Measurements from ENCODE around the gene CCDC158. TPM values are rescaled to one million over a fixed set of nuclear protein-coding genes. Genes with fewer than 3 reads are reported as not detected.

CCDC158 gene
- total RNA-seq, 1 donor, result 0.36 TPM

DNA sequence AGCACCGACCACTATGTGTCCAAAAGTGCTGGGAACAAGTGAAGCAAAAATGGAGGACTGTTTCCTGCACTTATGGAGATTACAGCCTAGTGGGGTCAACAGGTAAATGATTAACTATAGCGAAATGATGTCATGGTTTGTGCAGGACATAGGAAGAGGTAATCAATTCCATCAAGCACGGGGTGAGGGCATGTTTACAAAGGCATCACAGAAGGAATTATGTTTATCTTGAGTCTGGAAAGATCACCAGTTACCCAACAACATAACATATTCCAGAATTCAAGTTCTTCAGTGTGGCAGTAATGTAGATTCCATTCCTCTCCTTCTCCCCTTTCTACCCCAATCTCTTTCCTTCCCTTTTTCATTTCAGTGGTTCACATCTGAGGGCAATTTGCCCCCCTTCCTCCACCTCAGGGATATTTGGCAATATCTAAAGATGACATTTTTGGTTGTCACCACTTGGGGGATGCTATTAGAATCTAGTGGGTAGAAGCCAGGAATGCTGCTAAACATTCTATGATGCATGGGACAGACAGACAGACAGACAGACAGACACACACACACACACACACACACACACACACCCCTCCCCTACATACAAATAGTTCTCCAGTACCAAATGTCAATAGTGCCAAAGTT is 145.3 kb downstream of the CCDC158 start:
- H2AFZ ChIP-seq (ENCODE audit: low read length), result no peak overlapping the region
- no peak overlapping the region for H3K4me3 ChIP-seq (ENCODE audit: insufficient read depth, low read length)
- DNase-seq (ENCODE audit: insufficient read length, low spot score, missing footprints), result no peak
- no peaks in the 10 kb centered on the region for H3K9me3 ChIP-seq (ENCODE audit: low read depth, low read length)
- peaks cover 15% of the 10 kb centered on the region for H3K27me3 ChIP-seq (ENCODE audit: insufficient read depth, low read length)
- TF ChIP-seq, protein P1, sequence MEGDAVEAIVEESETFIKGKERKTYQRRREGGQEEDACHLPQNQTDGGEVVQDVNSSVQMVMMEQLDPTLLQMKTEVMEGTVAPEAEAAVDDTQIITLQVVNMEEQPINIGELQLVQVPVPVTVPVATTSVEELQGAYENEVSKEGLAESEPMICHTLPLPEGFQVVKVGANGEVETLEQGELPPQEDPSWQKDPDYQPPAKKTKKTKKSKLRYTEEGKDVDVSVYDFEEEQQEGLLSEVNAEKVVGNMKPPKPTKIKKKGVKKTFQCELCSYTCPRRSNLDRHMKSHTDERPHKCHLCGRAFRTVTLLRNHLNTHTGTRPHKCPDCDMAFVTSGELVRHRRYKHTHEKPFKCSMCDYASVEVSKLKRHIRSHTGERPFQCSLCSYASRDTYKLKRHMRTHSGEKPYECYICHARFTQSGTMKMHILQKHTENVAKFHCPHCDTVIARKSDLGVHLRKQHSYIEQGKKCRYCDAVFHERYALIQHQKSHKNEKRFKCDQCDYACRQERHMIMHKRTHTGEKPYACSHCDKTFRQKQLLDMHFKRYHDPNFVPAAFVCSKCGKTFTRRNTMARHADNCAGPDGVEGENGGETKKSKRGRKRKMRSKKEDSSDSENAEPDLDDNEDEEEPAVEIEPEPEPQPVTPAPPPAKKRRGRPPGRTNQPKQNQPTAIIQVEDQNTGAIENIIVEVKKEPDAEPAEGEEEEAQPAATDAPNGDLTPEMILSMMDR (IDR thresholded peaks at IDR 0.05; ENCODE audit: extremely low read depth, low read depth, low read length), result no peak
- no peaks in the 10 kb centered on the region for H4K20me1 ChIP-seq (ENCODE audit: insufficient read depth, low read length)
- H3K4me1 ChIP-seq (ENCODE audit: insufficient read depth, low read length), result no peaks in the 10 kb centered on the region
- no peaks in the 10 kb centered on the region for H3K36me3 ChIP-seq (ENCODE audit: insufficient read depth, low read length)
- H3K27ac ChIP-seq (ENCODE audit: low read depth, low read length), result no peak overlapping the region
- no peaks in the 10 kb centered on the region for H3K79me2 ChIP-seq (ENCODE audit: insufficient read depth, low read length)
- no peak overlapping the region for H3K4me2 ChIP-seq (ENCODE audit: insufficient read depth, low read length)

DNA sequence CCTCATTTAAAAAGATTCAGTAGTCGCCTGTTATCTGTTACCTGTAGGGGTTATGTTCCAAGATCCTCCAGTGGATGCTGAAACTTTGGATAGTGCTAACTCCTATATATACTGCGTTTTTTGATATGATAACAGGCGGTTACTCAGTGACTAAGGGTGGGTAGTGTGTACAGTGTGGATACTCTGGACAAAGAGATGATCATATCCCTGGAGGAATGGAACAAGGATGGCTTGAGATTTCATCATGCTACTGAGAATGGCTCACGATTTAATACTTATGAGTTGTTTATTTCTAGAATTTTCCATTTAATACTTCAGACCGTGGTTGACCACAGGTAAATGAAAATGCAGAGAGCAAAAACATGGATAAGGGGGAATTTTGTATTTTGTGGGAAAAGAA is 147.9 kb downstream of the CCDC158 start:
- Histone ChIP-seq H3K4me1 (ENCODE audit: insufficient read depth, low read length) (no peaks in the 10 kb centered on the region), H3K27me3 (ENCODE audit: insufficient read depth, low read length) (peaks cover 16% of the 10 kb centered on the region), H3K4me2 (ENCODE audit: insufficient read depth, low read length) (no peak overlapping the region), H3K9me3 (ENCODE audit: low read depth, low read length) (no peaks in the 10 kb centered on the region), H3K4me3 (ENCODE audit: insufficient read depth, low read length) (no peak overlapping the region), H2AFZ (ENCODE audit: low read length) (no peak overlapping the region), H3K27ac (ENCODE audit: low read depth, low read length) (no peak overlapping the region), H3K79me2 (ENCODE audit: insufficient read depth, low read length) (no peaks in the 10 kb centered on the region), H4K20me1 (ENCODE audit: insufficient read depth, low read length) (no peaks in the 10 kb centered on the region), H3K36me3 (ENCODE audit: insufficient read depth, low read length) (no peaks in the 10 kb centered on the region)
- TF ChIP-seq, protein P1 (IDR thresholded peaks at IDR 0.05; ENCODE audit: extremely low read depth, low read depth, low read length), result no peak
- no peak for DNase-seq (ENCODE audit: insufficient read length, low spot score, missing footprints)

DNA sequence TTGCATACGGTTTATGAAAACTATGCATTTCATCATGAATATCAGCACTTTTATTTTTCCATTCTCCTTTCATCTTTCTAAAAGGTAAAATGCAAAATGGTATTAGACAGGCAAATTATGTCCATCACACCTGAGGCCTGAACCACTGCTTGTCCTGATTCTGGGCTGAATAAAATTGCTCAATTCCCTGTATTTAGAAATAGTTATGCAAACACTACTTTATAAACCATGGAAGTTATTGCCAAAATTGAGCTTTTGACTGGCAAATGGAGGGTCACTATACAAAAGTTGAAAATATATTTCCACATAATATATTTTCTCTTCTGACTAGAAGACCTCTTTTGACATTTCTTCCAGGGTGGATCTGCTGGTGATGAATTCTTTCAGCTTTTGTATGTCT is 148.4 kb downstream of the CCDC158 start:
- no peaks in the 10 kb centered on the region for H3K4me1 ChIP-seq (ENCODE audit: insufficient read depth, low read length)
- no peak overlapping the region for H3K27ac ChIP-seq (ENCODE audit: low read depth, low read length)
- H3K4me3 ChIP-seq (ENCODE audit: insufficient read depth, low read length), result no peak overlapping the region
- H3K79me2 ChIP-seq (ENCODE audit: insufficient read depth, low read length), result no peaks in the 10 kb centered on the region
- no peak overlapping the region for H2AFZ ChIP-seq (ENCODE audit: low read length)
- no peak overlapping the region for H3K4me2 ChIP-seq (ENCODE audit: insufficient read depth, low read length)
- no peak for DNase-seq (ENCODE audit: insufficient read length, low spot score, missing footprints)
- TF ChIP-seq, protein P1 (IDR thresholded peaks at IDR 0.05; ENCODE audit: extremely low read depth, low read depth, low read length), result no peak
- no peaks in the 10 kb centered on the region for H3K9me3 ChIP-seq (ENCODE audit: low read depth, low read length)
- no peaks in the 10 kb centered on the region for H3K36me3 ChIP-seq (ENCODE audit: insufficient read depth, low read length)
- H4K20me1 ChIP-seq (ENCODE audit: insufficient read depth, low read length), result no peaks in the 10 kb centered on the region
- H3K27me3 ChIP-seq (ENCODE audit: insufficient read depth, low read length), result peaks cover 16% of the 10 kb centered on the region

DNA sequence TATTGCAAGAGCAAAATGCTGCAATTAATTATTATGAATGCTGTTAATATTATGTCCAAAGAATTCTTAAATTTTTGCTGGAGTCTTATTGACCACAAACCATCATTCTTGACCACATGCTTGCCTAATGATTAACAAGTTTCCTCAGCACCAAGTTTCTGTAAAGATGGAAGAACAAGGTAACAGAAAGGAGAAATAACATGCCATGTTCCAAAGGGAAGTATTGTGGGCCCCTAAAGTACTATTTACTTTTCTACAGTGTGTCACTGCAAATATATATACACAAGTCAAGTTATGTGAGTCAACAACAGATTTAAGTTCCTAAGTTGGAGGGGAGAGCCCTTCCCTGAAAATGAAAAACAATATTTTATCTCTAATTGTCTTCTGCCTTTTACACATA is 148.9 kb downstream of the CCDC158 start:
- H3K9me3 ChIP-seq (ENCODE audit: low read depth, low read length), result no peaks in the 10 kb centered on the region
- no peak overlapping the region for H3K4me3 ChIP-seq (ENCODE audit: insufficient read depth, low read length)

More for the DNA sequence above, 148.9 kb downstream of the CCDC158 start:
- TF ChIP-seq, protein P1 (IDR thresholded peaks at IDR 0.05; ENCODE audit: extremely low read depth, low read depth, low read length), result no peak
- Histone ChIP-seq H3K4me2 (ENCODE audit: insufficient read depth, low read length) (no peak overlapping the region), H4K20me1 (ENCODE audit: insufficient read depth, low read length) (no peaks in the 10 kb centered on the region), H3K36me3 (ENCODE audit: insufficient read depth, low read length) (no peaks in the 10 kb centered on the region), H3K27me3 (ENCODE audit: insufficient read depth, low read length) (peaks cover 21% of the 10 kb centered on the region), H2AFZ (ENCODE audit: low read length) (no peak overlapping the region), H3K79me2 (ENCODE audit: insufficient read depth, low read length) (no peaks in the 10 kb centered on the region), H3K4me1 (ENCODE audit: insufficient read depth, low read length) (no peaks in the 10 kb centered on the region), H3K27ac (ENCODE audit: low read depth, low read length) (no peak overlapping the region)
- no peak for DNase-seq (ENCODE audit: insufficient read length, low spot score, missing footprints)
